ENCODE results near the gene BIRC2. TPM values are rescaled to one million over a fixed set of nuclear protein-coding genes. Genes with fewer than 3 reads are reported as not detected.

Gene BIRC2
- total and polyA plus RNA-seq, 2 of the 4 experiments (the other 2 are of a cell fraction), result 48.0 to 204 TPM

GRCh38 chr11:102383839-102384238, 36.8 kb downstream of the BIRC2 start:
- Histone ChIP-seq H4K91ac (ENCODE audit: insufficient read depth, low read depth, low read length) (no peak overlapping the region), H2AK9ac (replicated peaks; ENCODE audit: low read depth, low read length, poor library complexity) (no peak overlapping the region), H3K27ac (ENCODE audit: insufficient read depth, low read length) (no peak overlapping the region), H3K4ac (ENCODE audit: low read depth, low read length) (no peak overlapping the region), H3K9ac (ENCODE audit: low read depth, low read length) (no peak overlapping the region), H3K4me2 (ENCODE audit: low read depth, low read length) (no peak overlapping the region), H3K18ac (ENCODE audit: low read depth, low read length) (no peak overlapping the region), H2BK5ac (ENCODE audit: low read depth, low read length, poor library complexity, severe bottlenecking) (no peak overlapping the region), H2BK15ac (ENCODE audit: low read depth, low read length) (no peak overlapping the region), H3K9me3 (ENCODE audit: control insufficient read depth, insufficient read depth, low read length) (no peaks in the 10 kb centered on the region), H3K4me1 (ENCODE audit: control insufficient read depth, insufficient read depth, low read length) (no peaks in the 10 kb centered on the region), H3K36me3 (ENCODE audit: control insufficient read depth, insufficient read depth, low read length) (peaks cover 32% of the 10 kb centered on the region), H4K8ac (ENCODE audit: low read depth in 2 of 2, low read length in 2 of 2) (no peak overlapping the region), H3K4me3 (ENCODE audit: insufficient read depth, low read depth, low read length) (no peak overlapping the region), H2AK5ac (ENCODE audit: low read depth, low read length) (no peak overlapping the region), H3K79me1 (ENCODE audit: low read depth in 1 of 2, low read length in 2 of 2) (peaks cover 25 to 58% of the 10 kb centered on the region in 2 experiments), H3K9me1 (ENCODE audit: insufficient read depth, low read length) (no peaks in the 10 kb centered on the region), H2AFZ (replicated peaks; ENCODE audit: low read length, poor library complexity) (no peak overlapping the region), H2BK120ac (ENCODE audit: low read depth, low read length) (no peak overlapping the region), H3K56ac (ENCODE audit: extremely low read depth, insufficient read depth, low read length) (no peak overlapping the region), H4K5ac (ENCODE audit: low read depth, low read length) (no peak overlapping the region), H2BK20ac (ENCODE audit: low read depth, low read length) (no peak overlapping the region), H3K27me3 (ENCODE audit: control insufficient read depth, insufficient read depth, low read length) (no peaks in the 10 kb centered on the region), H3K23ac (ENCODE audit: low read depth, low read length) (no peak overlapping the region), H3K14ac (replicated peaks; ENCODE audit: low read depth, low read length) (no peak overlapping the region; the same call in 1 of the 2 replicates), H4K20me1 (ENCODE audit: insufficient read depth, low read length) (0 out of 2 replicates have a peak, but pooled peaks cover 3% of the 10 kb centered on the region)
- DNase-seq (no peak), ATAC-seq (ENCODE audit: low read depth) (no peak)
- ChIA-PET CTCF (no interaction called here), POLR2A (ENCODE audit: unreplicated experiment) (no interaction called here)
- dilution Hi-C loops (cut with HindIII; ENCODE audit: low sequenced_read_pairs, unreplicated experiment), result no loop called here
- in situ Hi-C loops (cut with MboI; ENCODE audit: low sequenced_read_pairs), result loop anchor here (25.0 kb wide), 1 partner anchor 97 kb away; no protein-coding TSS in a partner anchor
- no peak for TF ChIP-seq ELK1 (IDR thresholded peaks at IDR 0.05; ENCODE audit: borderline replicate concordance, low read depth, low read length)
- no peak for TF ChIP-seq POLR2A (IDR thresholded peaks at IDR 0.05; ENCODE audit: low read depth, low read length)
- WGBS, 2 experiments (ENCODE audit: extremely low coverage in 2 of 2, insufficient read length in 1 of 2), result no CpG with 5 or more reads among the region's 3 CpGs
- intact Hi-C loops (cut with micrococcal nuclease), result no loop called here
- no TSS peak for BruUV-seq (replicated peaks)
